CD4-positive, alpha-beta T cell (primary cell): ENCODE results near the gene MFF. TPM values are rescaled to one million over a fixed set of nuclear protein-coding genes. Genes with fewer than 3 reads are reported as not detected.

Experiments
- ATAC-seq: fragments of 200-7000 bp; cut with Tn5 transposase; one replicate; pipeline ENCODE4 v1.10.0; 2022; ENCODE audit warnings: mild to moderate bottlenecking; ENCODE audit not compliant: poor library complexity
- CTCF ChIA-PET: fragments of 350-600 bp; sonication (Branson Sonifier 250); formaldehyde crosslinking; loops from one replicate; lab custom pipeline; 2021; ENCODE audit warnings: antibody characterized with exemption, inconsistent platforms; lab: Charles Lee
- POLR2A ChIA-PET: fragments of 350-600 bp; sonication (Branson Sonifier 250); formaldehyde crosslinking; loops from one replicate; lab custom pipeline; 2021; ENCODE audit warnings: antibody characterized with exemption, inconsistent platforms; lab: Charles Lee
- DNase-seq, 14 experiments: peaks; one replicate each; pipeline ENCODE4 v3.0.0-alpha.2; 2013 to 2020; ENCODE audit warnings: mixed read lengths in 2 of 14
- H3K27ac ChIP-seq, 2 donors: one replicate each; pipeline versions ENCODE4 v1.5.1 to v1.7.0; 2013; ENCODE audit warnings: low read length in 2 of 2, low read depth in 1 of 2, mild to moderate bottlenecking in 1 of 2
- H3K27me3 ChIP-seq, 2 experiments: 1 replicate in 1 of 2; 2 replicates in 1 of 2; pipeline versions ENCODE4 v1.6.1 to v1.7.0; 2013; ENCODE audit warnings: low read length in 2 of 2, control low read depth in 1 of 2, mild to moderate bottlenecking in 1 of 2, moderate library complexity in 1 of 2; ENCODE audit not compliant: insufficient read depth in 2 of 2, control insufficient read depth in 1 of 2
- H3K36me3 ChIP-seq: one replicate; pipeline ENCODE4 v1.6.1; 2013; ENCODE audit warnings: low read length, control low read depth; ENCODE audit not compliant: insufficient read depth
- H3K4me1 ChIP-seq: one replicate; pipeline ENCODE4 v1.6.1; 2013; ENCODE audit warnings: low read length, control low read depth; ENCODE audit not compliant: insufficient read depth
- H3K4me3 ChIP-seq: one replicate; pipeline ENCODE4 v1.5.1; 2013; ENCODE audit warnings: mild to moderate bottlenecking, low read length, moderate library complexity
- H3K9me3 ChIP-seq, 2 experiments: 1 replicate in 1 of 2; 2 replicates in 1 of 2; pipeline versions ENCODE4 v1.6.1 to v1.7.0; 2013; ENCODE audit warnings: low read length in 2 of 2, mild to moderate bottlenecking in 2 of 2, control low read depth in 1 of 2, moderate library complexity in 1 of 2; ENCODE audit not compliant: control insufficient read depth in 1 of 2, insufficient read depth in 1 of 2
- H3K27ac Mint-ChIP-seq: one replicate; pipeline ENCODE4 v1.8.0; 2020; ENCODE audit warnings: mixed read lengths
- H3K27me3 Mint-ChIP-seq: one replicate; pipeline ENCODE4 v1.8.0; 2021; ENCODE audit warnings: mixed read lengths
- H3K36me3 Mint-ChIP-seq: one replicate; pipeline ENCODE4 v1.8.0; 2021; ENCODE audit warnings: low read depth, mixed read lengths
- H3K4me1 Mint-ChIP-seq: one replicate; pipeline ENCODE4 v1.8.0; 2021; ENCODE audit warnings: low read depth, mixed read lengths
- H3K4me3 Mint-ChIP-seq: one replicate; pipeline ENCODE4 v1.8.0; 2020; ENCODE audit warnings: mild to moderate bottlenecking, mixed read lengths
- H3K9me3 Mint-ChIP-seq: one replicate; pipeline ENCODE4 v1.8.0; 2020; ENCODE audit warnings: mixed read lengths
- CTCF ChIP-seq: fragments of 200-600 bp; IDR thresholded peaks from one replicate; pipeline ENCODE4 v1.8.0; 2022; ENCODE audit warnings: antibody characterized with exemption, mild to moderate bottlenecking
- intact Hi-C, 2 experiments: fragments of 100-400 bp; cut with DNase I in 1 of 2; cut with micrococcal nuclease in 1 of 2; formaldehyde crosslinking; loops; one replicate each; pipeline versions ENCODE4 v1.15.1 to v1.9.0; 2023 to 2025; cut with DNase I, micrococcal nuclease
- total RNA-seq, 174 experiments: library from RNA in 2 of 174; stranded (reverse) in 2 of 174; gene quantifications; one replicate each; pipeline ENCODE4 v1.2.3 and lab custom pipeline; 2021 to 2026

MFF gene
- total RNA-seq, 2 experiments from 2014 or later = 46.9 to 51.8 TPM

- Mint-ChIP-seq H3K4me1 (no peaks in the 10 kb centered on the region), H3K4me3 (no peak overlapping the region), H3K36me3 (no peaks in the 10 kb centered on the region), H3K9me3 (no peaks in the 10 kb centered on the region), H3K27me3 (no peaks in the 10 kb centered on the region), H3K27ac (no peak overlapping the region)
- no peaks in the 10 kb centered on the region for H3K9me3 ChIP-seq
- H3K4me1 ChIP-seq = no peaks in the 10 kb centered on the region
- TF ChIP-seq CTCF = no peak
- intact Hi-C loops = loop anchor here in 1 of 2 experiments (10.0 kb wide), 1 partner anchor 396 kb away; no protein-coding TSS in a partner anchor
- ChIA-PET POLR2A (no interaction called here), CTCF (no interaction called here)
- no peaks in the 10 kb centered on the region for H3K27me3 ChIP-seq
- no peak overlapping the region for H3K4me3 ChIP-seq
- ATAC-seq (no peak), DNase-seq (peak in 2 of 14 experiments; percentile 10 to 17)
- no peaks in the 10 kb centered on the region for H3K36me3 ChIP-seq
- no peak overlapping the region for H3K27ac ChIP-seq
Measured at GRCh38 chr2:227368574-227368973, 43.5 kb downstream of the MFF start.

- Mint-ChIP-seq H3K4me1 (no peaks in the 10 kb centered on the region), H3K27ac (no peak overlapping the region), H3K36me3 (no peaks in the 10 kb centered on the region), H3K9me3 (no peaks in the 10 kb centered on the region), H3K4me3 (no peak overlapping the region), H3K27me3 (no peaks in the 10 kb centered on the region)
- ChIA-PET POLR2A (no interaction called here), CTCF (no interaction called here)
- no peak for ATAC-seq
- no peak for TF ChIP-seq CTCF
- H3K27ac ChIP-seq = no peak overlapping the region
- DNase-seq = no peak
- intact Hi-C loops = no loop called here
- no peak overlapping the region for H3K4me3 ChIP-seq
- H3K9me3 ChIP-seq = no peaks in the 10 kb centered on the region
- no peaks in the 10 kb centered on the region for H3K4me1 ChIP-seq
- no peaks in the 10 kb centered on the region for H3K36me3 ChIP-seq
- no peaks in the 10 kb centered on the region for H3K27me3 ChIP-seq
Measured at GRCh38 chr2:227370092-227370491, 45.0 kb downstream of the MFF start.

GRCh38 chr2:227370791-227371312, 45.8 kb downstream of the MFF start:
- no peaks in the 10 kb centered on the region for H3K9me3 Mint-ChIP-seq
- intact Hi-C loops = no loop called here
- CTCF ChIA-PET = no interaction called here

More at GRCh38 chr2:227370791-227371312, 45.8 kb downstream of the MFF start:
- H3K27me3 ChIP-seq = no peaks in the 10 kb centered on the region
- H3K27ac ChIP-seq = no peak overlapping the region
- no peaks in the 10 kb centered on the region for H3K4me1 ChIP-seq
- no peaks in the 10 kb centered on the region for H3K36me3 ChIP-seq
- no peak for ATAC-seq
- H3K27ac Mint-ChIP-seq = no peak overlapping the region
- no peak overlapping the region for H3K4me3 Mint-ChIP-seq
- POLR2A ChIA-PET = no interaction called here
- DNase-seq = peak in 3 of 14 experiments; percentile 1 to 72 (median 60)
- no peak for TF ChIP-seq CTCF
- no peak overlapping the region for H3K4me3 ChIP-seq
- H3K9me3 ChIP-seq = no peaks in the 10 kb centered on the region
- H3K36me3 Mint-ChIP-seq = no peaks in the 10 kb centered on the region
- H3K4me1 Mint-ChIP-seq = no peaks in the 10 kb centered on the region
- H3K27me3 Mint-ChIP-seq = no peaks in the 10 kb centered on the region
